Measurements from ENCODE around the gene EPHA4. TPM values are rescaled to one million over a fixed set of nuclear protein-coding genes. Genes with fewer than 3 reads are reported as not detected.
A peak's percentile ranks its signal among the peaks of the same experiment; 100 is the strongest.

Gene EPHA4
- total and polyA plus RNA-seq, 2 donors (not counting 1 experiment from before 2014, with no cell fraction given): 9.6 to 21.0 TPM

DNA sequence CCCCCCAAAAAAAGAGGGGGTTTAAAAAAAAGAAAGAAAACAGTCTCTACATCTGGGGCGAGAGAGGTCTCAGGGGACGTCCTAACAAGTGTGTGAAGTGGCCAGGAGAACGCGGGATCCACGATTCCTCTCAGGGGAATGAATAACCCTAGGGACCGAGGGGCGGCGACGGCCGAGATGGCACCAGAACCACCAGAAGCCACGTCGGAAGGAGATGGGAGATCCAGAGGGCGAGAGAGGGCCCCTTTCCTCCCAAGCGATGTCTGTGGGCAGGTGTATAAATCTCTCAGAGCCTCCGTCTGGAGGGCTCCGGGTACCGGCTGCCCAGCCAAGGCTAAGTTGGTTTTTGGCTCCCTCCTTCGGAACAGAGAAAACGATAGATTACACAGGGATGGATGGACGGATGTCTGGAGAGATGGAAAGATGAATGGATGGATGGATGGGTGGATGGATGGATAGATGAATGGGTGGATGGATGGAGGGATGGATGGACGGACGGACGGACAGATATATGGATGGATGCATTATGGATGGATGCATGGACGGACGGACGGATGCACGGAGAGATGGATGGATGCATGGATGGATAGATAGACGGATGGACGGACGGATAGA is 1.7 kb downstream of the EPHA4 start:
- H3K79me2 ChIP-seq (ENCODE audit: control insufficient read depth, insufficient read depth, low read length): peaks cover 15% of the 10 kb centered on the region
- no peaks in the 10 kb centered on the region for H4K20me1 ChIP-seq (ENCODE audit: control insufficient read depth, extremely low read depth, insufficient read depth, low read length)
- H3K9ac ChIP-seq (ENCODE audit: insufficient read depth, low read length): no peak overlapping the region
- peaks cover 5% of the 10 kb centered on the region for H3K27me3 ChIP-seq (ENCODE audit: control insufficient read depth, insufficient read depth, low read length)
- peak; percentile 33 to 54 for DNase-seq (ENCODE audit: low read depth in 2 of 2)
- peak overlapping the region; percentile 84 for H3K4me2 ChIP-seq (ENCODE audit: extremely low read depth, insufficient read depth, low read length)
- H3K27ac ChIP-seq (ENCODE audit: insufficient read depth, low read length): no peak overlapping the region
- peak overlapping the region; percentile 61 to 95 (median 84) for H3K4me3 ChIP-seq (replicated peaks in 1 of 4; ENCODE audit: control extremely low read depth in 1 of 4, insufficient read depth in 1 of 4, low read depth in 3 of 4, low read length in 4 of 4)
- no peaks in the 10 kb centered on the region for H3K4me1 ChIP-seq (ENCODE audit: control insufficient read depth, extremely low read depth, insufficient read depth, low read length)
- TF ChIP-seq EZH2 (IDR thresholded peaks at IDR 0.05; ENCODE audit: low read length, missing control alignments): no peak
- TF ChIP-seq, protein P1, sequence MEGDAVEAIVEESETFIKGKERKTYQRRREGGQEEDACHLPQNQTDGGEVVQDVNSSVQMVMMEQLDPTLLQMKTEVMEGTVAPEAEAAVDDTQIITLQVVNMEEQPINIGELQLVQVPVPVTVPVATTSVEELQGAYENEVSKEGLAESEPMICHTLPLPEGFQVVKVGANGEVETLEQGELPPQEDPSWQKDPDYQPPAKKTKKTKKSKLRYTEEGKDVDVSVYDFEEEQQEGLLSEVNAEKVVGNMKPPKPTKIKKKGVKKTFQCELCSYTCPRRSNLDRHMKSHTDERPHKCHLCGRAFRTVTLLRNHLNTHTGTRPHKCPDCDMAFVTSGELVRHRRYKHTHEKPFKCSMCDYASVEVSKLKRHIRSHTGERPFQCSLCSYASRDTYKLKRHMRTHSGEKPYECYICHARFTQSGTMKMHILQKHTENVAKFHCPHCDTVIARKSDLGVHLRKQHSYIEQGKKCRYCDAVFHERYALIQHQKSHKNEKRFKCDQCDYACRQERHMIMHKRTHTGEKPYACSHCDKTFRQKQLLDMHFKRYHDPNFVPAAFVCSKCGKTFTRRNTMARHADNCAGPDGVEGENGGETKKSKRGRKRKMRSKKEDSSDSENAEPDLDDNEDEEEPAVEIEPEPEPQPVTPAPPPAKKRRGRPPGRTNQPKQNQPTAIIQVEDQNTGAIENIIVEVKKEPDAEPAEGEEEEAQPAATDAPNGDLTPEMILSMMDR (conservative IDR thresholded peaks at IDR 0.05 in 1 of 2, IDR thresholded peaks at IDR 0.05 in 1 of 2; ENCODE audit: low read depth in 1 of 2, low read length in 2 of 2): peak; percentile 24 to 35
- peak overlapping the region; percentile 73 for H2AFZ ChIP-seq (ENCODE audit: low read length)
- no peaks in the 10 kb centered on the region for H3K36me3 ChIP-seq (ENCODE audit: control insufficient read depth, insufficient read depth, low read length)
- no peaks in the 10 kb centered on the region for H3K9me3 ChIP-seq (ENCODE audit: control insufficient read depth, insufficient read depth, low read depth, low read length)

DNA sequence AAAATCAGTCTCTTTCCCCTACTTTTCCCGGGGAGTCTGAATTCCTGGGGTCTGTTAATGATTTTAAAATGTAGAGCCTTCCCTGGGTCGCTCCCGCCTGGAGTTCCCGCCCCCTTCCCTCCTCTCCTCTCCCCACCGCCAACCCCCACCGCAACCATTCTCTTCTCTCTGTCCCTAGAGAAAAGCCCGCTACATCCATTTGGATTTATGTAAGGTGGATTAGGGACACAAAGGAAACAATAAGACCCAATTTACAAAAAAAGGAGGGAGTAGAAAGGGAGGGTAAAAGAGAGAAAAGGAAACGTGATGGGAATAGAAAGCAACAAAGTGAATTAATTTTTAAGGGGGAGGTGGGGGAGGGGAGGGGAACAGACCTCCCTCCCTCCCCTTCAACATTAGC is 2.2 kb downstream of the EPHA4 start:
- H3K9me3 ChIP-seq (ENCODE audit: control insufficient read depth, insufficient read depth, low read depth, low read length): no peaks in the 10 kb centered on the region
- H3K27me3 ChIP-seq (ENCODE audit: control insufficient read depth, insufficient read depth, low read length): peaks cover 5% of the 10 kb centered on the region
- H2AFZ ChIP-seq (ENCODE audit: low read length): no peak overlapping the region
- no peaks in the 10 kb centered on the region for H3K4me1 ChIP-seq (ENCODE audit: control insufficient read depth, extremely low read depth, insufficient read depth, low read length)
- peak overlapping the region; percentile 84 for H3K4me2 ChIP-seq (ENCODE audit: extremely low read depth, insufficient read depth, low read length)
- H3K79me2 ChIP-seq (ENCODE audit: control insufficient read depth, insufficient read depth, low read length): peaks cover 15% of the 10 kb centered on the region
- no peaks in the 10 kb centered on the region for H3K36me3 ChIP-seq (ENCODE audit: control insufficient read depth, insufficient read depth, low read length)
- no peaks in the 10 kb centered on the region for H4K20me1 ChIP-seq (ENCODE audit: control insufficient read depth, extremely low read depth, insufficient read depth, low read length)
- peak overlapping the region; percentile 61 to 95 (median 84) for H3K4me3 ChIP-seq (replicated peaks in 1 of 4; ENCODE audit: control extremely low read depth in 1 of 4, insufficient read depth in 1 of 4, low read depth in 3 of 4, low read length in 4 of 4)
- no peak overlapping the region for H3K27ac ChIP-seq (ENCODE audit: insufficient read depth, low read length)
- TF ChIP-seq EZH2 (IDR thresholded peaks at IDR 0.05; ENCODE audit: low read length, missing control alignments): no peak
- TF ChIP-seq, protein P1 (conservative IDR thresholded peaks at IDR 0.05 in 1 of 2, IDR thresholded peaks at IDR 0.05 in 1 of 2; ENCODE audit: low read depth in 1 of 2, low read length in 2 of 2): no peak
- no peak for DNase-seq (ENCODE audit: low read depth in 2 of 2)
- no peak overlapping the region for H3K9ac ChIP-seq (ENCODE audit: insufficient read depth, low read length)

DNA sequence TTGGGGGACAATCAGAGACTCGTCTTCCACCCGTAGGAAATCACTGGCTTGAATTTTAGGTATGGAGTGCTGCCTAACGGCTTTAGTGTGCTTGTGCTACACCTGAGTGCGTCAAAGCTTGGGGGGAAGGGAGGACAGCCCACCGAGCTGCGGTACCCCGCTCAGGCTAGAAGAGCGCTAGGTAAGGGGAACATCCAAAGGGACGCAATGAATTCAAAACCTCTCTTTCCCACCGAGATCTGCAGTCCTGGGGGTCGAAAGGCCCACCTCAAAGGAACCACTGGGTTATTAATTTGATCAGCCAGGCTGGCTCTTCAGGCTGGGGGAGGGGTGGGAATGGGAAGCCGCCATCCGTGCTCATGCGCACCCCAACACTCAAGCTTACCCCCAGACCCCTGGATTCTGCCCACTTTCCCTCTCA is 2.7 kb downstream of the EPHA4 start:
- peak overlapping the region; percentile 59 for H3K4me2 ChIP-seq (ENCODE audit: extremely low read depth, insufficient read depth, low read length)
- no peak overlapping the region for H3K9ac ChIP-seq (ENCODE audit: insufficient read depth, low read length)
- no peaks in the 10 kb centered on the region for H3K36me3 ChIP-seq (ENCODE audit: control insufficient read depth, insufficient read depth, low read length)
- TF ChIP-seq, protein P1 (conservative IDR thresholded peaks at IDR 0.05 in 1 of 2, IDR thresholded peaks at IDR 0.05 in 1 of 2; ENCODE audit: low read depth in 1 of 2, low read length in 2 of 2): no peak
- TF ChIP-seq EZH2 (IDR thresholded peaks at IDR 0.05; ENCODE audit: low read length, missing control alignments): no peak
- H3K79me2 ChIP-seq (ENCODE audit: control insufficient read depth, insufficient read depth, low read length): peaks cover 15% of the 10 kb centered on the region
- H3K9me3 ChIP-seq (ENCODE audit: control insufficient read depth, insufficient read depth, low read depth, low read length): no peaks in the 10 kb centered on the region
- H3K27ac ChIP-seq (ENCODE audit: insufficient read depth, low read length): no peak overlapping the region
- peaks cover 5% of the 10 kb centered on the region for H3K27me3 ChIP-seq (ENCODE audit: control insufficient read depth, insufficient read depth, low read length)
- H3K4me3 ChIP-seq (replicated peaks in 1 of 4; ENCODE audit: control extremely low read depth in 1 of 4, insufficient read depth in 1 of 4, low read depth in 3 of 4, low read length in 4 of 4): peak overlapping the region in 3 of 4 experiments; percentile 16 to 78 (median 61)
- no peaks in the 10 kb centered on the region for H4K20me1 ChIP-seq (ENCODE audit: control insufficient read depth, extremely low read depth, insufficient read depth, low read length)
- no peak overlapping the region for H2AFZ ChIP-seq (ENCODE audit: low read length)
- H3K4me1 ChIP-seq (ENCODE audit: control insufficient read depth, extremely low read depth, insufficient read depth, low read length): no peaks in the 10 kb centered on the region
- DNase-seq (ENCODE audit: low read depth in 2 of 2): no peak

Measured in fibroblast of lung (primary cell).